Lung (tissue), 13 donors: ENCODE data around the gene ANAPC15. TPM values are rescaled to one million over a fixed set of nuclear protein-coding genes. Genes with fewer than 3 reads are reported as not detected.

ENCODE experiments used
- ATAC-seq: fragments of 200-7000 bp; cut with Tn5 transposase; one replicate; pipeline ENCODE4 v1.9.1; 2020; ENCODE audit warnings: moderate number of reproducible peaks; ENCODE audit not compliant: insufficient read depth, low FRiP score
- DNase-seq, 3 donors: peaks; one replicate each; pipeline ENCODE4 v3.0.0-alpha.2; 2013 to 2017
- H3K27ac ChIP-seq, 2 donors: one replicate each; pipeline ENCODE4 v1.5.1; 2013; ENCODE audit warnings: mild to moderate bottlenecking in 2 of 2, moderate library complexity in 2 of 2, control low read depth in 1 of 2, inconsistent platforms in 1 of 2, low read depth in 1 of 2, low read length in 1 of 2
- H3K27me3 ChIP-seq, 3 donors: one replicate each; pipeline ENCODE4 v1.5.1; 2013; ENCODE audit warnings: low read length in 2 of 3; ENCODE audit not compliant: control insufficient read depth in 3 of 3, insufficient read depth in 3 of 3
- H3K36me3 ChIP-seq, 4 donors: one replicate each; pipeline ENCODE4 v1.5.1; 2013; ENCODE audit warnings: low read length in 4 of 4, mild to moderate bottlenecking in 1 of 4, moderate library complexity in 1 of 4; ENCODE audit not compliant: control insufficient read depth in 4 of 4, insufficient read depth in 4 of 4
- H3K4me1 ChIP-seq, 5 donors: one replicate each; pipeline ENCODE4 v1.5.1; 2013; ENCODE audit warnings: low read length in 5 of 5, mild to moderate bottlenecking in 2 of 5, moderate library complexity in 1 of 5; ENCODE audit not compliant: control insufficient read depth in 5 of 5, insufficient read depth in 5 of 5
- H3K4me3 ChIP-seq: one replicate; pipeline ENCODE4 v1.5.1; 2013; ENCODE audit warnings: mild to moderate bottlenecking, control low read depth, moderate library complexity
- H3K9ac ChIP-seq, 2 donors: one replicate each; pipeline ENCODE4 v1.5.1; 2013; ENCODE audit warnings: low read length in 2 of 2, control low read depth in 1 of 2; ENCODE audit not compliant: insufficient read depth in 1 of 2
- H3K9me3 ChIP-seq, 4 donors: one replicate each; pipeline ENCODE4 v1.5.1; 2013; ENCODE audit warnings: low read length in 3 of 4, mild to moderate bottlenecking in 1 of 4, moderate library complexity in 1 of 4; ENCODE audit not compliant: control insufficient read depth in 4 of 4, insufficient read depth in 3 of 4
- CTCF ChIP-seq: IDR thresholded peaks from 2 replicates; pipeline ENCODE4 v1.5.1; 2012; ENCODE audit warnings: mild to moderate bottlenecking; ENCODE audit errors: control extremely low read depth, extremely low read depth
- WGBS, 2 donors: extraction: QIAGEN DNeasy Blood & Tissue Kit; methylation state at CpG; one replicate each; pipeline ENCODE4 v1.1.7; 2013; 5-methylcytosine and 5-hydroxymethylcytosine counted together
- polyA plus RNA-seq, 2 donors: library from polyadenylated mRNA; stranded (reverse); fragments of 200-250 nt; gene quantifications; one replicate each; pipeline ENCODE4 v1.2.1, GENCODE V29; 2013
- small RNA-seq: library from RNA; depleted of rRNA; stranded (forward); fragments of <200 nt; gene quantifications from one replicate; pipeline ENCODE3, GENCODE V24; 2014; ENCODE audit warnings: low replicate concordance
- total RNA-seq, 2 donors: library from RNA; depleted of rRNA in 1 of 2; stranded (reverse); fragments of >200 nt in 1 of 2; gene quantifications; one replicate each; pipeline ENCODE4 v1.2.1, GENCODE V29; 2014 to 2021
- donor health status: control.
- donor health status: control.
- donor health status: Bipolar disorder and iron deficiency.
- donor health status: healthy.
- donor health status: DM: yes; HTN: yes; CAD: no.

The ANAPC15 gene
- total and polyA plus RNA-seq, 4 donors: 11.3 to 72.0 (median 47.9) TPM

GRCh38 chr11:72067266-72067665, 45.2 kb downstream of the ANAPC15 start:
- no peak overlapping the region for H3K4me3 ChIP-seq
- peaks cover 10 to 24% (median 21%) of the 10 kb centered on the region in 5 donors for H3K4me1 ChIP-seq
- ATAC-seq: no peak
- no peaks in the 10 kb centered on the region for H3K27me3 ChIP-seq
- no peaks in the 10 kb centered on the region for H3K9me3 ChIP-seq
- H3K27ac ChIP-seq: peak overlapping the region in 1 of 2 donors; percentile 41
- peaks cover 0 to 3% (median 2%) of the 10 kb centered on the region in 4 donors for H3K36me3 ChIP-seq
- no peak for TF ChIP-seq CTCF
- DNase-seq: no peak
- H3K9ac ChIP-seq: no peak overlapping the region

- Histone ChIP-seq H3K27me3 (no peaks in the 10 kb centered on the region), H3K27ac (peak overlapping the region; percentile 41 to 47), H3K9ac (no peak overlapping the region), H3K9me3 (no peaks in the 10 kb centered on the region), H3K4me3 (no peak overlapping the region), H3K36me3 (peaks cover 0 to 4% (median 2%) of the 10 kb centered on the region in 4 donors), H3K4me1 (peaks cover 8 to 22% (median 17%) of the 10 kb centered on the region in 5 donors)
- no peak for TF ChIP-seq CTCF
- ATAC-seq (no peak), DNase-seq (no peak)
These were observed 45.6 kb downstream of the ANAPC15 start for GRCh38 chr11:72066855-72067254.

- Histone ChIP-seq H3K27me3 (no peaks in the 10 kb centered on the region), H3K9me3 (no peaks in the 10 kb centered on the region), H3K27ac (peak overlapping the region in 1 of 2 donors; percentile 22), H3K36me3 (peaks cover 0 to 6% (median under 1%) of the 10 kb centered on the region in 4 donors), H3K4me3 (no peak overlapping the region), H3K9ac (no peak overlapping the region), H3K4me1 (peaks cover 0 to 7% (median 3%) of the 10 kb centered on the region in 5 donors)
- WGBS, 2 donors: 65 to 84% methylated on average over 5 of the region's 5 CpGs
- DNase-seq: no peak
- TF ChIP-seq CTCF: no peak
- ATAC-seq: no peak
These were observed 50.6 kb downstream of the ANAPC15 start for GRCh38 chr11:72061739-72062396.

Small RNAs within 50 kb of the gene (small RNA-seq; reads per million reads assigned to genes)
- not detected for gene MIR3165

Other genes starting within 250 kb of the ANAPC15 start
- not detected for gene DEFB131B, start 234.2 kb downstream of the ANAPC15 start, total RNA-seq
- gene DEFB131B, start 234.2 kb downstream of the ANAPC15 start, polyA plus RNA-seq: not detected
- gene XNDC1N, start 184.1 kb downstream of the ANAPC15 start, total RNA-seq: 10 to 100 TPM in 1 of 2 donors, 1 to 10 TPM in 1; 7.0 to 20.4 TPM
- gene XNDC1N, start 184.1 kb downstream of the ANAPC15 start, polyA plus RNA-seq: 1 to 10 TPM; 2.0 to 2.1 TPM
- gene RNF121, start 183.6 kb downstream of the ANAPC15 start, total RNA-seq: 10 to 100 TPM; 26.7 to 28.5 TPM
- 10 to 100 TPM; 14.0 to 30.2 TPM for gene RNF121, start 183.6 kb downstream of the ANAPC15 start, polyA plus RNA-seq
- 10 to 100 TPM in 1 of 2 donors, 1 to 10 TPM in 1; 8.6 to 24.8 TPM for gene IL18BP, start 113.8 kb downstream of the ANAPC15 start, total RNA-seq
- 10 to 100 TPM; 15.4 to 38.6 TPM for gene IL18BP, start 113.8 kb downstream of the ANAPC15 start, polyA plus RNA-seq
- gene NUMA1, start 32.2 kb downstream of the ANAPC15 start, total RNA-seq: 100 to 1,000 TPM; 161 to 277 TPM
- 100 to 1,000 TPM in 1 of 2 donors, 10 to 100 TPM in 1; 79.9 to 166 TPM for gene NUMA1, start 32.2 kb downstream of the ANAPC15 start, polyA plus RNA-seq
- gene LRRC51, start 31.8 kb downstream of the ANAPC15 start, total RNA-seq: 10 to 100 TPM; 28.7 to 29.6 TPM
- gene LRRC51, start 31.8 kb downstream of the ANAPC15 start, polyA plus RNA-seq: 10 to 100 TPM; 10.4 to 10.9 TPM
- 100 to 1,000 TPM in 1 of 2 donors, 10 to 100 TPM in 1; 51.2 to 117 TPM for gene LAMTOR1, start 9.4 kb downstream of the ANAPC15 start, total RNA-seq
- gene LAMTOR1, start 9.4 kb downstream of the ANAPC15 start, polyA plus RNA-seq: 100 to 1,000 TPM; 104 to 231 TPM
- not detected for gene TOMT, start 6.8 kb downstream of the ANAPC15 start, total RNA-seq
- gene TOMT, start 6.8 kb downstream of the ANAPC15 start, polyA plus RNA-seq: not detected
- gene FOLR3, start 23.0 kb upstream of the ANAPC15 start, total RNA-seq: 1 to 10 TPM; 5.1 to 6.5 TPM
- gene FOLR3, start 23.0 kb upstream of the ANAPC15 start, polyA plus RNA-seq: 10 to 100 TPM in 1 of 2 donors, 1 to 10 TPM in 1; 1.1 to 14.0 TPM
- gene FOLR1, start 79.4 kb upstream of the ANAPC15 start, total RNA-seq: 100 to 1,000 TPM; 120 to 182 TPM
- gene FOLR1, start 79.4 kb upstream of the ANAPC15 start, polyA plus RNA-seq: 100 to 1,000 TPM in 1 of 2 donors, 10 to 100 TPM in 1; 76.0 to 212 TPM
- 10 to 100 TPM in 1 of 2 donors, 1 to 10 TPM in 1; 9.3 to 19.7 TPM for gene FOLR2, start 104.1 kb upstream of the ANAPC15 start, total RNA-seq
- 10 to 100 TPM in 1 of 2 donors, 1 to 10 TPM in 1; 3.2 to 11.2 TPM for gene FOLR2, start 104.1 kb upstream of the ANAPC15 start, polyA plus RNA-seq
- 100 to 1,000 TPM in 1 of 2 donors, 10 to 100 TPM in 1; 76.7 to 199 TPM for gene INPPL1, start 112.1 kb upstream of the ANAPC15 start, total RNA-seq
- gene INPPL1, start 112.1 kb upstream of the ANAPC15 start, polyA plus RNA-seq: 100 to 1,000 TPM in 1 of 2 donors, 10 to 100 TPM in 1; 66.3 to 107 TPM
- not detected for gene PHOX2A, start 131.5 kb upstream of the ANAPC15 start, total RNA-seq
- gene PHOX2A, start 131.5 kb upstream of the ANAPC15 start, polyA plus RNA-seq: not detected